Activated T-cell treated with anti-CD3 and anti-CD28 coated beads, Interleukin-2, amount 50 U/mL, for 72 hours (primary cell): ENCODE results near the gene ARHGEF37. TPM values are rescaled to one million over a fixed set of nuclear protein-coding genes. Genes with fewer than 3 reads are reported as not detected.

Experiments used
- ATAC-seq, 2 donors: fragments of 150-1000 bp; cut with Tn5 transposase; replicated peaks in 1 of 2; 2 replicates each; pipeline ENCODE4 v1.10.0; 2021; ENCODE audit warnings: moderate library complexity in 2 of 2, mild to moderate bottlenecking in 1 of 2
- DNase-seq, 2 donors: peaks; one replicate each; pipeline ENCODE4 v3.0.0; 2021 to 2022; ENCODE audit warnings: mixed read lengths in 1 of 2
- H3K27ac Mint-ChIP-seq: one replicate; pipeline ENCODE4 v1.8.0; 2022; ENCODE audit warnings: mild to moderate bottlenecking, moderate library complexity, mixed read lengths
- H3K27me3 Mint-ChIP-seq: one replicate; pipeline ENCODE4 v1.8.0; 2022; ENCODE audit warnings: low read depth, mixed read lengths
- H3K36me3 Mint-ChIP-seq, 2 donors: one replicate each; pipeline ENCODE4 v1.8.0; 2022; ENCODE audit warnings: mixed read lengths in 2 of 2, mild to moderate bottlenecking in 1 of 2; ENCODE audit not compliant: insufficient read depth in 2 of 2
- H3K4me1 Mint-ChIP-seq: one replicate; pipeline ENCODE4 v1.8.0; 2022; ENCODE audit warnings: low read depth, mixed read lengths
- H3K4me3 Mint-ChIP-seq, 2 donors: one replicate each; pipeline ENCODE4 v1.8.0; 2022; ENCODE audit warnings: mild to moderate bottlenecking in 2 of 2, mixed read lengths in 2 of 2, moderate library complexity in 2 of 2
- H3K9me3 Mint-ChIP-seq, 2 donors: one replicate each; pipeline ENCODE4 v1.8.0; 2022; ENCODE audit warnings: mixed read lengths in 2 of 2
- total RNA-seq, 2 donors: library from RNA; stranded (reverse); gene quantifications; one replicate each; pipeline ENCODE4 v1.2.3, GENCODE V29; 2022

ARHGEF37 gene
- total RNA-seq, 2 donors from 2014 or later = 1.6 to 3.7 TPM

GRCh38 chr5:149672701-149673476 is 91.6 kb downstream of the ARHGEF37 start:
- no peaks in the 10 kb centered on the region for H3K4me1 Mint-ChIP-seq
- H3K36me3 Mint-ChIP-seq = peaks cover 4 to 6% of the 10 kb centered on the region in 2 donors
- H3K27me3 Mint-ChIP-seq = peaks cover 16% of the 10 kb centered on the region
- H3K27ac Mint-ChIP-seq = no peak overlapping the region
- H3K4me3 Mint-ChIP-seq = no peak overlapping the region
- DNase-seq (no peak), ATAC-seq (no peak)
- H3K9me3 Mint-ChIP-seq = peaks cover 0 to 6% of the 10 kb centered on the region in 2 donors

DNA sequence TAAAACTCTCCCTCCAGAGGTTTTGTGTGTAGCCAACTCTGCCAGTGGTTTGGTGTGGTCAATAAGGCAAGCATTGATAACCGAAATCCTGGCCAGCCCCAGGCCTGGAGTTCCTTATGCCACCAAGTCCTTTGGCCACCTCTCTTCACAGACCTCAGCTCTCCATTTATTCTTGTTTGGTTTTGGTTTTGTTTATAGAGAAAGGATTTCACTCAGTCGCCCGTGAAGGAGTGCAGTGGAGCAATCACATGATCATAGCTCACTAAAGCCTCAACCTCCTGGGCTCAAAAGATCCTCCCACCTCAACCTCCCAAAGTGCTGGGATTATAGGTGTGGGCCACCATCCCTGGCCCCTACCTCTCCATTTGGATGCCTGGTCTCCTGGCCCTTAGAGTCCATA is 93.4 kb downstream of the ARHGEF37 start:
- peaks cover 23% of the 10 kb centered on the region for H3K27me3 Mint-ChIP-seq
- no peak for DNase-seq
- ATAC-seq = no peak
- H3K36me3 Mint-ChIP-seq = peaks cover 0 to 4% of the 10 kb centered on the region in 2 donors
- no peak overlapping the region for H3K4me3 Mint-ChIP-seq
- H3K9me3 Mint-ChIP-seq = peaks cover 0 to 4% of the 10 kb centered on the region in 2 donors
- H3K4me1 Mint-ChIP-seq = no peaks in the 10 kb centered on the region
- H3K27ac Mint-ChIP-seq = no peak overlapping the region

- no peak for DNase-seq
- ATAC-seq = no peak
- Mint-ChIP-seq H3K4me3 (no peak overlapping the region), H3K27me3 (peaks cover 25% of the 10 kb centered on the region), H3K9me3 (peaks cover 0 to 4% of the 10 kb centered on the region in 2 donors), H3K36me3 (peaks cover 0 to 4% of the 10 kb centered on the region in 2 donors), H3K27ac (no peak overlapping the region), H3K4me1 (no peaks in the 10 kb centered on the region)
Observed at GRCh38 chr5:149675610-149676201, 94.4 kb downstream of the ARHGEF37 start.

GRCh38 chr5:149677731-149678130 is 96.4 kb downstream of the ARHGEF37 start:
- Mint-ChIP-seq H3K4me1 (no peaks in the 10 kb centered on the region), H3K9me3 (no peaks in the 10 kb centered on the region), H3K27ac (no peak overlapping the region), H3K36me3 (no peaks in the 10 kb centered on the region), H3K4me3 (no peak overlapping the region), H3K27me3 (peaks cover 31% of the 10 kb centered on the region)
- DNase-seq (no peak), ATAC-seq (no peak)

DNA sequence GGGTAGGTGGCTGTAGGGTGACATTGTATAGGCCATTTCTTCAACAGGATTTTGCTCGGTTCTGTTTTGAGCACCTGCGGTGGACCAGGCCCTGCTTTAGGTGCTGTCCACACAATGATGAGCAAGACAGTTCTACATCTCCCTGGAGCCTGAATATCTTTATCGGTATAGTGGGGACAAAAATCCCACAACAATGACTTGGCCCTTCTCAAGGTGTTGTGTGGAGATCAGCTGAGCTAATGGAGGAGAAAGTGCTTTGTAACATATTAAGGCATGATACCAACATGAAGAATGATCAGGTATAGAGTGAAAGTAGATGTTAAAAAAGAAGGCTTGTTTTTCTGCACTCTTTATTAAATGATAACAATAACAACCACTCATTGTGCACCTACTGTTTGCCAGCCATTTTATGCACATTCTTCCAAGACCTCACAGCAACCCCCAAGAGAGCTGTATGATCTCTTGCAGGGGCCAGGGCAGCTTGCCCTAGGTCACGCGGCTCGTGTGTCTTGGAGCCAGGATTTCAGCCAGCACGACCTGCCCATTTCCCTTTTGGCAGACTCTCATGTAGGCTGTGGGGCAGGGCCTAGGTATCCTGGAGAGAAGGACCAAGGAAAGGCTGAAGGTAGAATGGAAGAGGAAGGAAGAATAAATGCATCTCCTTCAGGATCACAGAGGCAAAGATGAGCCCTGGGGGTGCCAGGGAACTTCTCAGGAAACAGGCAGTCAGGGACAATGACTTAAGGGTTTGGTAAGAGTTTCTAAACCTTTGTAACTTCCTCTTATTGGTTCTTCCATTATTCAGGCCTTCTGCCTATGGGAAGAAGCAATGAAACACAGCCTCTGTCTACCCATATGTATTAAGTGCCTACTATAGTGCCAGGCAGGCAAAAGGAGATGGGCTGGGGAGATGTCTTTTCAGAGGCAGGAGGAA is 98.8 kb downstream of the ARHGEF37 start:
- Mint-ChIP-seq H3K9me3 (no peaks in the 10 kb centered on the region), H3K4me1 (no peaks in the 10 kb centered on the region), H3K27me3 (peaks cover 31% of the 10 kb centered on the region), H3K36me3 (no peaks in the 10 kb centered on the region), H3K27ac (peak overlapping the region; percentile 12), H3K4me3 (no peak overlapping the region)
- DNase-seq (no peak), ATAC-seq (no peak)

DNA sequence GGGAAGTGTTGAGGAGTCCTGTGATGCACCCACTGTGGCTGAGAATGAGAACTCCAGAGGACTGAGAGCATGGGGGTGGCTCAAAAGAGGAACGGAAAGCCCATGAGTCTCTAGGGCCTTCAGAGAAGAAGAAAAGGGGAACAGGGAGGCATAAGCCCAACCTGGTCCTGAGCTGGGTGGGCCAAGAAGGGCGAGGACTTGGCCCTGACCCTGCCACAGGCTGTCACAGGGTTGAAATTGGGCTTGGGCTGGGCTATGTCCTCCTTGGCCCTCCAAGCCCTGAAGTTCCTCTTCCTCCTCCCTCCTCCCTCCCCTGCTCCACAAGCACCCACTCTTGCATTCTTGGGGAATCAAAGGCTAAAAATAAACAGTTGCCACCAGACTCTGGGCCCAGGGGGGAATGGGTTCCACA is 99.5 kb downstream of the ARHGEF37 start:
- Mint-ChIP-seq H3K27me3 (peaks cover 31% of the 10 kb centered on the region), H3K9me3 (no peaks in the 10 kb centered on the region), H3K4me3 (no peak overlapping the region), H3K4me1 (no peaks in the 10 kb centered on the region), H3K27ac (no peak overlapping the region), H3K36me3 (no peaks in the 10 kb centered on the region)
- no peak for ATAC-seq
- DNase-seq = no peak

- no peak for ATAC-seq
Observed at GRCh38 chr5:149681252-149681651, 100.0 kb downstream of the ARHGEF37 start.

DNA sequence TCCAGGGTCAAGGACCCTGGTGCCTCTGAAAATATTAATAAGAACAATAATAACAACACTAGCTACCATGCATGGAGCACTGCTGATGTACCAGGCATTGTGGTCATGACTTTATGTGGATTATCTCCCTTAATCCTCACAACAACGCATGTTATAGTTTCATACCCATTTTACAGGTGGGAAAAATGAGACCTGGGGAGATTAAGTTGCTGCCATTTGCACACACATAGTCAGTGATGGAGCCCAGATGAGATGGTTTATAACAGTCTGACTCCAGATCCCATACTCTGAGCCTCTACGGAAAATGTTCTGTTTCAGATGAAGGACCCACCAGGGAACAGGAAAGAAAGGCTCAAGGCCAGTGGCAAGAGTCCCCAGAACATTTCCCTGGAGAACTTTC is 100.6 kb downstream of the ARHGEF37 start:
- H3K36me3 Mint-ChIP-seq = no peaks in the 10 kb centered on the region
- no peak overlapping the region for H3K27ac Mint-ChIP-seq
- peaks cover 31% of the 10 kb centered on the region for H3K27me3 Mint-ChIP-seq
- H3K4me1 Mint-ChIP-seq = no peaks in the 10 kb centered on the region
- ATAC-seq (no peak), DNase-seq (no peak)
- H3K4me3 Mint-ChIP-seq = no peak overlapping the region
- no peaks in the 10 kb centered on the region for H3K9me3 Mint-ChIP-seq

More at GRCh38 chr5:149681252-149681651, 100.0 kb downstream of the ARHGEF37 start:
- H3K27ac Mint-ChIP-seq = no peak overlapping the region
- peaks cover 28% of the 10 kb centered on the region for H3K27me3 Mint-ChIP-seq
- H3K4me3 Mint-ChIP-seq = no peak overlapping the region
- no peak for DNase-seq
- no peaks in the 10 kb centered on the region for H3K9me3 Mint-ChIP-seq
- no peaks in the 10 kb centered on the region for H3K36me3 Mint-ChIP-seq
- no peaks in the 10 kb centered on the region for H3K4me1 Mint-ChIP-seq

- DNase-seq (no peak), ATAC-seq (no peak)
- no peak overlapping the region for H3K4me3 Mint-ChIP-seq
- no peaks in the 10 kb centered on the region for H3K36me3 Mint-ChIP-seq
- no peaks in the 10 kb centered on the region for H3K9me3 Mint-ChIP-seq
- no peaks in the 10 kb centered on the region for H3K4me1 Mint-ChIP-seq
- peaks cover 38% of the 10 kb centered on the region for H3K27me3 Mint-ChIP-seq
- no peak overlapping the region for H3K27ac Mint-ChIP-seq
Observed at GRCh38 chr5:149682532-149683075, 101.3 kb downstream of the ARHGEF37 start.

DNA sequence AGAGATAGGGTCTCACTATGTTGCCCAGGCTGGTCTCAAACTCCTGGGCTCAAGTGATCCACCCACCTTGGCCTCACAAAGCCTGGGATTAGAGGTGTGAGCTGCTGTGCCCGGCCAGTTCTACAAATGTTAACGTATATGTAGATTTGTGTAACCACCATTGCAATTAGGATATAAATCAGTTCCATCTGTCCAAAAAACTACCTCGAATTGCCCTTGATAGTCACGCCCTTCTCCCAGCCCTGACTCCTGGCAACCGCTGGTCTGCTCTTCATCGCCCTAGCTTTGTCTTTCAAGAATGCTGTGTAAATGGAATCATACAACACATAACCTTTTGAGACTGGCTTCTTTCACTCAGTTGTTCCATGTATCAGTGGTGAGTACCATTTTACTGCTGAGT is 102.7 kb downstream of the ARHGEF37 start:
- DNase-seq (no peak), ATAC-seq (no peak)
- no peaks in the 10 kb centered on the region for H3K36me3 Mint-ChIP-seq
- no peak overlapping the region for H3K27ac Mint-ChIP-seq
- H3K9me3 Mint-ChIP-seq = no peaks in the 10 kb centered on the region
- peaks cover 52% of the 10 kb centered on the region for H3K27me3 Mint-ChIP-seq
- no peaks in the 10 kb centered on the region for H3K4me1 Mint-ChIP-seq
- H3K4me3 Mint-ChIP-seq = no peak overlapping the region

DNA sequence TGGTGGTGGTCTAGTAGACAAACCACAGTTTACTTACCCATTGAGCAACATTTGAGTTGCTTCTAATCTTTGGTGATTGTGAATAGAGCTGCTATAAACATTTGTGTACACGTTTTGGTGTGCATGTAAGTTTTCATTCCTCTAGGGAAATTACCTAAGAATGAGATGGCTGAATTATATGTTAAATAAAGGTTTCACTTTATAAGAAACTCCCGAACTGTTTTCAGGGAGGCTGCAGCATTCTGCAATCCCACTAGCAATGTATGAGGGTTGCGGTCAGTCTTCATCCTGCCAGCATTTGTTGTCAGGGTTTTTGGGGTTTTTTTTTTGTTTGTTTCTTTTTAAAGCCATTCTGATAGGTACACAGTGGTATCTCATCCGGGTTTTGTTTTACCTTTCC is 103.1 kb downstream of the ARHGEF37 start:
- DNase-seq (no peak), ATAC-seq (no peak)
- H3K9me3 Mint-ChIP-seq = no peaks in the 10 kb centered on the region
- H3K36me3 Mint-ChIP-seq = no peaks in the 10 kb centered on the region
- H3K27ac Mint-ChIP-seq = no peak overlapping the region
- H3K27me3 Mint-ChIP-seq = peaks cover 53% of the 10 kb centered on the region
- no peak overlapping the region for H3K4me3 Mint-ChIP-seq
- H3K4me1 Mint-ChIP-seq = no peaks in the 10 kb centered on the region
